ENCODE data around the gene CTSA. TPM values are rescaled to one million over a fixed set of nuclear protein-coding genes. Genes with fewer than 3 reads are reported as not detected.
A peak's percentile ranks its signal among the peaks of the same experiment; 100 is the strongest.

The CTSA gene
- total and polyA plus RNA-seq, 2 of the 4 experiments (the other 2 are of a cell fraction), result 19.0 to 312 TPM

DNA sequence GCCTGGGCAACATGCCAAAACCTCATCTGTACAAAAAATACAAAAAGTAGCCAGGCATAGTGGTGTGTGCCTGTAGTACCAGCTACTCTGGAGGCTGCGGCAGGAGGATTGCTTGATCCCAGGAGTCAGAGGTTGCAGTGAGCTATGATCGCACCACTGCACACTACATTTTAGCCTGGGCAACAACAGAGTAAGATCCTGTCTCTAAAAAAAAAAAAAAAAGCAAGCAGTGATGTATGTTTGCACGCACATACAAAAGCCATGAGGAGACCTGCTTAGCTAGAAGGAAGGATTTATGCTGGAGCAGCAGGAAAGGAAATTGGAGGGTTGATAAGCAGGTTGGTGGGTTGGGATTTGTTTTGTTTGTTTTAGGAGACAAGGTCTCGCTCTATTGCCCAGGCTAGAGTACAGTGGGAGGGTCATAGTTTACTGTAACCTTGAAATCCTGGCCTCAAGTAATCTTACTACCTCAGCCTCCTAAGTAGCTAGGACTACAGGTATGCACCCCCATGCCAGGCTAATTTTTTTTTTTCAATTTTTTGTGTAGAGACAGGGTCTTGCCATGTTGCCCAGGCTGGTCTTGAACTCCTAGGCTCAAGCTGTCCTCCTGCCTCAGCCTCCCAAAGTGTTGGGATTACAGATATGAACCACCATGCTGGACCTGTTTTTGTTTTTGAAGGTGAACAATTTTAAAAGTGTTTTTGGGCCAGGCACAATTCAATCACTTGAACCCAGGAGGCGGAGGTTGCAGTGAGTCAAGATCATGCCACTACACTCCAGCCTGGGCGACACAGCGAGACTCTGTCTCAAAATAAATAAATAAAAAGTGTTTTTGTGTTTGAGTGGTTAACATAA, 29.7 kb upstream of the CTSA start:
- CTCF ChIA-PET, result no interaction called here
- no peak overlapping the region for H2BK120ac ChIP-seq (ENCODE audit: low read depth, low read length)

More for the DNA sequence above, 29.7 kb upstream of the CTSA start:
- Histone ChIP-seq H3K4me3 (ENCODE audit: insufficient read depth, low read depth, low read length) (no peak overlapping the region), H3K14ac (replicated peaks; ENCODE audit: low read depth, low read length) (no peak overlapping the region), H2AK9ac (replicated peaks; ENCODE audit: low read depth, low read length, poor library complexity) (no peak overlapping the region), H2BK20ac (ENCODE audit: low read depth, low read length) (no peak overlapping the region), H3K27me3 (ENCODE audit: control insufficient read depth, insufficient read depth, low read length) (no peaks in the 10 kb centered on the region), H3K56ac (ENCODE audit: extremely low read depth, insufficient read depth, low read length) (no peak overlapping the region), H3K27ac (ENCODE audit: insufficient read depth, low read length) (no peak overlapping the region), H3K18ac (ENCODE audit: low read depth, low read length) (no peak overlapping the region), H4K91ac (ENCODE audit: insufficient read depth, low read depth, low read length) (no peak overlapping the region), H3K9me3 (ENCODE audit: control insufficient read depth, insufficient read depth, low read length) (no peaks in the 10 kb centered on the region), H2BK15ac (ENCODE audit: low read depth, low read length) (no peak overlapping the region), H2BK5ac (ENCODE audit: low read depth, low read length, poor library complexity, severe bottlenecking) (no peak overlapping the region), H3K9ac (ENCODE audit: low read depth, low read length) (no peak overlapping the region), H4K5ac (ENCODE audit: low read depth, low read length) (no peak overlapping the region), H4K8ac (ENCODE audit: low read depth in 2 of 2, low read length in 2 of 2) (no peak overlapping the region), H3K4me1 (ENCODE audit: control insufficient read depth, insufficient read depth, low read length) (peaks cover 4% of the 10 kb centered on the region; the same call in 1 of the 2 replicates), H2AFZ (replicated peaks; ENCODE audit: low read length, poor library complexity) (no peak overlapping the region), H3K23ac (ENCODE audit: low read depth, low read length) (no peak overlapping the region), H3K36me3 (ENCODE audit: control insufficient read depth, insufficient read depth, low read length) (no peaks in the 10 kb centered on the region), H3K79me1 (ENCODE audit: low read depth in 1 of 2, low read length in 2 of 2) (peaks cover 21 to 42% of the 10 kb centered on the region in 2 experiments), H4K20me1 (ENCODE audit: insufficient read depth, low read length) (no peaks in the 10 kb centered on the region), H3K4ac (ENCODE audit: low read depth, low read length) (no peak overlapping the region), H2AK5ac (ENCODE audit: low read depth, low read length) (peak overlapping the region; percentile 29; the same call in 1 of the 2 replicates), H3K4me2 (ENCODE audit: low read depth, low read length) (no peak overlapping the region), H3K9me1 (ENCODE audit: insufficient read depth, low read length) (peaks cover 3% of the 10 kb centered on the region; the same call in 1 of the 2 replicates)
- BruUV-seq (replicated peaks), result no TSS peak
- POLR2A ChIA-PET (ENCODE audit: unreplicated experiment), result no interaction called here
- dilution Hi-C loops (cut with HindIII; ENCODE audit: low sequenced_read_pairs, unreplicated experiment), result no loop called here
- no CpG with 5 or more reads among the region's 7 CpGs for WGBS, 2 experiments (ENCODE audit: extremely low coverage in 2 of 2, insufficient read length in 1 of 2)
- no peak for TF ChIP-seq NFE2L2 (IDR thresholded peaks at IDR 0.05; ENCODE audit: low read depth, low read length)
- TF ChIP-seq SMC3 (IDR thresholded peaks at IDR 0.05; ENCODE audit: low read depth, low read length), result no peak
- no peak for TF ChIP-seq POLR2A (IDR thresholded peaks at IDR 0.05; ENCODE audit: low read depth, low read length)
- TF ChIP-seq RFX5 (IDR thresholded peaks at IDR 0.05; ENCODE audit: low read depth, low read length), result no peak
- TF ChIP-seq MAZ (IDR thresholded peaks at IDR 0.05; ENCODE audit: borderline replicate concordance, low read depth, low read length), result no peak
- no peak for TF ChIP-seq RAD21 (IDR thresholded peaks at IDR 0.05; ENCODE audit: low read length)
- TF ChIP-seq, protein P1, sequence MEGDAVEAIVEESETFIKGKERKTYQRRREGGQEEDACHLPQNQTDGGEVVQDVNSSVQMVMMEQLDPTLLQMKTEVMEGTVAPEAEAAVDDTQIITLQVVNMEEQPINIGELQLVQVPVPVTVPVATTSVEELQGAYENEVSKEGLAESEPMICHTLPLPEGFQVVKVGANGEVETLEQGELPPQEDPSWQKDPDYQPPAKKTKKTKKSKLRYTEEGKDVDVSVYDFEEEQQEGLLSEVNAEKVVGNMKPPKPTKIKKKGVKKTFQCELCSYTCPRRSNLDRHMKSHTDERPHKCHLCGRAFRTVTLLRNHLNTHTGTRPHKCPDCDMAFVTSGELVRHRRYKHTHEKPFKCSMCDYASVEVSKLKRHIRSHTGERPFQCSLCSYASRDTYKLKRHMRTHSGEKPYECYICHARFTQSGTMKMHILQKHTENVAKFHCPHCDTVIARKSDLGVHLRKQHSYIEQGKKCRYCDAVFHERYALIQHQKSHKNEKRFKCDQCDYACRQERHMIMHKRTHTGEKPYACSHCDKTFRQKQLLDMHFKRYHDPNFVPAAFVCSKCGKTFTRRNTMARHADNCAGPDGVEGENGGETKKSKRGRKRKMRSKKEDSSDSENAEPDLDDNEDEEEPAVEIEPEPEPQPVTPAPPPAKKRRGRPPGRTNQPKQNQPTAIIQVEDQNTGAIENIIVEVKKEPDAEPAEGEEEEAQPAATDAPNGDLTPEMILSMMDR (conservative IDR thresholded peaks at IDR 0.05; ENCODE audit: low read depth, low read length), result no peak
- no peak for TF ChIP-seq FOS (IDR thresholded peaks at IDR 0.05; ENCODE audit: low read depth, low read length)
- TF ChIP-seq, protein P2, sequence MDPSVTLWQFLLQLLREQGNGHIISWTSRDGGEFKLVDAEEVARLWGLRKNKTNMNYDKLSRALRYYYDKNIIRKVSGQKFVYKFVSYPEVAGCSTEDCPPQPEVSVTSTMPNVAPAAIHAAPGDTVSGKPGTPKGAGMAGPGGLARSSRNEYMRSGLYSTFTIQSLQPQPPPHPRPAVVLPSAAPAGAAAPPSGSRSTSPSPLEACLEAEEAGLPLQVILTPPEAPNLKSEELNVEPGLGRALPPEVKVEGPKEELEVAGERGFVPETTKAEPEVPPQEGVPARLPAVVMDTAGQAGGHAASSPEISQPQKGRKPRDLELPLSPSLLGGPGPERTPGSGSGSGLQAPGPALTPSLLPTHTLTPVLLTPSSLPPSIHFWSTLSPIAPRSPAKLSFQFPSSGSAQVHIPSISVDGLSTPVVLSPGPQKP (IDR thresholded peaks at IDR 0.05; ENCODE audit: borderline replicate concordance, low read depth, low read length), result no peak
- TF ChIP-seq, protein P3, sequence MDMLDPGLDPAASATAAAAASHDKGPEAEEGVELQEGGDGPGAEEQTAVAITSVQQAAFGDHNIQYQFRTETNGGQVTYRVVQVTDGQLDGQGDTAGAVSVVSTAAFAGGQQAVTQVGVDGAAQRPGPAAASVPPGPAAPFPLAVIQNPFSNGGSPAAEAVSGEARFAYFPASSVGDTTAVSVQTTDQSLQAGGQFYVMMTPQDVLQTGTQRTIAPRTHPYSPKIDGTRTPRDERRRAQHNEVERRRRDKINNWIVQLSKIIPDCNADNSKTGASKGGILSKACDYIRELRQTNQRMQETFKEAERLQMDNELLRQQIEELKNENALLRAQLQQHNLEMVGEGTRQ (IDR thresholded peaks at IDR 0.05; ENCODE audit: low read depth, low read length), result no peak
- no peak for TF ChIP-seq CHD1 (IDR thresholded peaks at IDR 0.05; ENCODE audit: low read depth, low read length)
- no peak for TF ChIP-seq BHLHE40 (IDR thresholded peaks at IDR 0.05; ENCODE audit: low read depth, low read length)
- TF ChIP-seq MAFK (IDR thresholded peaks at IDR 0.05; ENCODE audit: low read depth, low read length), result no peak
- intact Hi-C loops (cut with micrococcal nuclease), result no loop called here
- DNase-seq, result no peak
- ATAC-seq (ENCODE audit: low read depth), result no peak
- in situ Hi-C loops (cut with MboI; ENCODE audit: low sequenced_read_pairs), result no loop called here
